Measurements from ENCODE around the gene BTBD18.
A peak's percentile ranks its signal among the peaks of the same experiment; 100 is the strongest.

DNA sequence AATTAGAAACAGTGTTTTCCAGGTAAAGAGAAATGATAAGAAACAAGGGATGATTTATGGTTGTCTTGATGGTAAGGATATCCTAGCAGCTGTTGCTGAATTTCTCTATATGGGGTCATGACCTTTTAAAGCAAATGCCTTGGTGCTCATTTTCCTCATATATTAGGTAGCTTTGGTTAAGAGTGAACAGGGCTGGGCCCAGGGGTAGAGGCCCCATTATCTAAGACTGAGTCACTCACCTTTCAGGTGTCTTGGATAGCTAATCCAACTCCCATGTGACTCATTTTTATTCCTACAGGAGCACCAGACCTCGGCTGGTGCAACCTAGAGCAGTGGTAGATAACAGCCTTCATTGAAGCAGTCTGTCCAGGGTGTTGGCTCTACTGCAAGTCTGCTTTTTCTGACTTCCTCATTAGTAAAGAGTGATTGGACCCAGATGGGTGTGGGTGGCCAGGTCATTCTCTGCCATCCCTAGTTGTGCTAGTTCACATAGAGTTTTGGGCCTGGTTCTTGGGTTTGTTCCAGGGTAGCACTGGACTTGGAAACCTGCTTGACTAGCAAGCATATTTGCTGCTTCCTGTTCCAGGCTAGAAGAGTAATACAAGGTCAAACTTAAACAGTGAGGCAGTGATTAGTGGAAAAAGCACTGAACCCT lies 47.4 kb upstream of the BTBD18 start:
- TF ChIP-seq, protein P1, sequence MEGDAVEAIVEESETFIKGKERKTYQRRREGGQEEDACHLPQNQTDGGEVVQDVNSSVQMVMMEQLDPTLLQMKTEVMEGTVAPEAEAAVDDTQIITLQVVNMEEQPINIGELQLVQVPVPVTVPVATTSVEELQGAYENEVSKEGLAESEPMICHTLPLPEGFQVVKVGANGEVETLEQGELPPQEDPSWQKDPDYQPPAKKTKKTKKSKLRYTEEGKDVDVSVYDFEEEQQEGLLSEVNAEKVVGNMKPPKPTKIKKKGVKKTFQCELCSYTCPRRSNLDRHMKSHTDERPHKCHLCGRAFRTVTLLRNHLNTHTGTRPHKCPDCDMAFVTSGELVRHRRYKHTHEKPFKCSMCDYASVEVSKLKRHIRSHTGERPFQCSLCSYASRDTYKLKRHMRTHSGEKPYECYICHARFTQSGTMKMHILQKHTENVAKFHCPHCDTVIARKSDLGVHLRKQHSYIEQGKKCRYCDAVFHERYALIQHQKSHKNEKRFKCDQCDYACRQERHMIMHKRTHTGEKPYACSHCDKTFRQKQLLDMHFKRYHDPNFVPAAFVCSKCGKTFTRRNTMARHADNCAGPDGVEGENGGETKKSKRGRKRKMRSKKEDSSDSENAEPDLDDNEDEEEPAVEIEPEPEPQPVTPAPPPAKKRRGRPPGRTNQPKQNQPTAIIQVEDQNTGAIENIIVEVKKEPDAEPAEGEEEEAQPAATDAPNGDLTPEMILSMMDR (IDR thresholded peaks at IDR 0.05), result no peak
- TF ChIP-seq POLR2A (IDR thresholded peaks at IDR 0.05) (no peak), EP300 (IDR thresholded peaks at IDR 0.05) (peak in 1 of 2 donors; percentile 40)
